ENCODE measurements around the gene TMPRSS3.

GRCh38 chr21:42418886-42419285, 23.0 kb upstream of the TMPRSS3 start:
- TF ChIP-seq CTCF (IDR thresholded peaks at IDR 0.05) (no peak), EZH2 (IDR thresholded peaks at IDR 0.05; ENCODE audit: borderline replicate concordance, insufficient read depth, low read depth, low read length, poor library complexity, severe bottlenecking) (no peak)

All from B cell (primary cell).